ENCODE results near the gene TSSK2.

DNA sequence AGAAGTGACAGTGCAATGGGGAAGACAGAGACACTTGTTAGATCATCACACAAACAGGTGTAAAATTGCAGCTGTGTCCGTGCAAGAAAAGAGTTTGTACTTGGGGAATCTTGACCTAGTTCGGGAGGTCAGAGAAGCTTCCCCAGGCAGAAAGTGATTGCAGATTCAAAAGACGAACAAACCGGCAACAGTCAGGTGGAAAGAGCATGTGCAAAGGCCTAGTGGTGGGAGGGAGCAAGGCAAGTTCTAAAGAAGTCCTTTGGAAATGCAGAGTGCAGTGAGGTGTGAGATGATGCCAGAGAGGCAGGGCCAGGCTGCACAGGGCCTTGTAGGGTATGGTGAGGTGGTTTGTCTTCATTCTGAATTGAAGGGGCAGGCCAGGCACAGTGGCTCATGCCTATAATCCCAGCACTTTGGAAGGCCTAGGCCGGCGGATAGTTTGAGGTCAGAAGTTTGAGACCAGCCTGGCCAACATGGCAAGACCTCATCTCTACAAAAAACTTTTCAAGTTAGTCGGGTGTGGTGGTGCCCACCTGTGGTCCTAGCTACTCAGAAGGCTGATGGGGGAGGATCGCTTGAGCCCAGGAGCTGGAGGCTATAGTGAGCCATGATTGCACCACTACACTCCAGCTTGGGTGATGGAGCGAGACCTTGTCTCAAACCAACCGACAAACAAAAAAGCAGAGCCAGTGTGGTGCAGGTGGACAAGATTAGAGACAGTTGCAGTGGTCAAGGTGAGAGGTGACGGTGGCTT, 15.3 kb downstream of the TSSK2 start:
- TF ChIP-seq CTCF (IDR thresholded peaks at IDR 0.05) (no peak), POLR2A (IDR thresholded peaks at IDR 0.05) (no peak), POLR2AphosphoS5 (IDR thresholded peaks at IDR 0.05) (no peak)
